ENCODE measurements around the gene OGFR.

OGFR gene

GRCh38 chr20:62760856-62761758 lies 43.5 kb upstream of the OGFR start:
- H3K27ac ChIP-seq = no peak overlapping the region
- DNase-seq (ENCODE audit: low spot score) = no peak
- no peak overlapping the region for H3K4me3 ChIP-seq
- no peak for TF ChIP-seq CTCF (IDR thresholded peaks at IDR 0.05)

GRCh38 chr20:62761759-62762131 lies 42.9 kb upstream of the OGFR start:
- no peak for TF ChIP-seq CTCF (IDR thresholded peaks at IDR 0.05)
- no peak for DNase-seq (ENCODE audit: low spot score)
- Histone ChIP-seq H3K4me3 (no peak overlapping the region), H3K27ac (no peak overlapping the region)

- no peak for DNase-seq (ENCODE audit: low spot score)
- TF ChIP-seq CTCF (IDR thresholded peaks at IDR 0.05) = no peak
- H3K4me3 ChIP-seq = no peak overlapping the region
- H3K27ac ChIP-seq = no peak overlapping the region
Measured at GRCh38 chr20:62762376-62762775, 42.3 kb upstream of the OGFR start.

GRCh38 chr20:62762801-62763368 lies 41.8 kb upstream of the OGFR start:
- TF ChIP-seq CTCF (IDR thresholded peaks at IDR 0.05) = no peak
- no peak overlapping the region for H3K27ac ChIP-seq
- no peak overlapping the region for H3K4me3 ChIP-seq
- DNase-seq (ENCODE audit: low spot score) = no peak

- TF ChIP-seq CTCF (IDR thresholded peaks at IDR 0.05) = no peak
- DNase-seq (ENCODE audit: low spot score) = no peak
- no peak overlapping the region for H3K4me3 ChIP-seq
- no peak overlapping the region for H3K27ac ChIP-seq
Measured at GRCh38 chr20:62763404-62763803, 41.2 kb upstream of the OGFR start.

- H3K27ac ChIP-seq = no peak overlapping the region
- no peak for DNase-seq (ENCODE audit: low spot score)
- TF ChIP-seq CTCF (IDR thresholded peaks at IDR 0.05) = no peak
- no peak overlapping the region for H3K4me3 ChIP-seq
Measured at GRCh38 chr20:62764156-62764935, 40.3 kb upstream of the OGFR start.
